GM21528 (cell line): ENCODE data around the gene TUBB1.
"Not testable (repeated sequence)": the region's sequence is repeated elsewhere in the genome, so short reads cannot be mapped to it uniquely, and the experiment has no call there.

ENCODE experiments used
- ATAC-seq: cut with Tn5 transposase; IDR thresholded peaks from one replicate; pipeline ENCODE4 v1.9.1; 2021; ENCODE audit warnings: mild to moderate bottlenecking, moderate library complexity; ENCODE audit not compliant: unreplicated experiment, low FRiP score

TUBB1 gene

DNA sequence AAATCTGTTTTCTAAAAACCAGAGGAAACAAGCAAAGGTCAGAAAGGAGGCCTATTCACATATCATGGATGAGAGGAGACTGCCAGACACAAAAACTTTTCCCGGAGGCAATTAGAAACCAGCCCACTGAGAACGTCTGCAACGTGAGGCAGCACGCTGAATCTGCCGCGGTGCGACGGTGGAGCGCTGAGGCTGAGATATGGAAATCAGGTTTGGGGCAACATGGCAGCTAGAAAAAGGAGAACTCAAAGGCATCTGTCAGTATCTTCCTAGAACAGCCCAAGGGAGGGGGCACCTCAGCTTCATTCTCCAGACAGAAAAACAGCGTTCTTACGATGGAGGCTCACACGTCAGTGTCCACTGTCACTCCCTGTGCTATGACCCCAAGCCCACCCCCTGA lies 18.2 kb downstream of the TUBB1 start:
- no peak for ATAC-seq

- no peak for ATAC-seq
Observed at GRCh38 chr20:59039233-59039632, 20.0 kb downstream of the TUBB1 start.

- no peak for ATAC-seq
Observed at GRCh38 chr20:59040667-59041066, 21.4 kb downstream of the TUBB1 start.

GRCh38 chr20:59041487-59041886 lies 22.3 kb downstream of the TUBB1 start:
- not testable (repeated sequence) for ATAC-seq

DNA sequence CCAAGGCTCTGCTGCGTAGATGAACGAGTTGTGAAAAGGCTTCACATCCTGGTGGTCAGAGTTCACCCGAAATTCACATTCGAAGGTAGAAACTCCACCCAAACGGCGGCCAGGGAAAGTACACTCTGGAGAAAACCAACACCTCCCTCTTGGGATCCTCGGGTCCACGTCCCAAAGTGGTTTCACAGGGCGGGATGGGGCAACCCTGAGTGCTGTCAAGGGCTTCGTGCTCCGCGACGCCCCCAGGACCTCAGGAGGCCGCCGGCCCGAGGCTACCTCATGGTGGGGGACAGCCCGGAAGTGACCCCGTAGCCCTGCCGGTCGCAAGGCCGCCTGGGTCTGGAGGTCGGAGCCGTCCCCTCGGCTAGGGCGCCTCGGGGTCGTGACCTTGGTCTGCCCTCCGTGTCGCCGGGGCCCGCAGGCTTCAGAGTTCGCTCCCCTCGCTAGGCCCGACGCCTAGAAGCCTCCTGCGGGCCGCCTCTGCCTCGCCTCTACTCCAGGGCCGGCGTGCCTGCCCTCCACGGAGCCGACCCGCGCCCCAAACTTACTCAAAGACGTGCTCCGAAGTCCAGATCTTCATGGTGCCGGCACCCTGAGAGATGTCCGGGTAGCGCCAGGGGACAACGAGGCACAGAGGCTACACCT lies 23.0 kb downstream of the TUBB1 start, which contains the start of gene PRELID3B:
Gene PRELID3B (minus strand): TSS at position 636 of the 645 bp plus-strand sequence. CDS start 56 bp downstream, at position 580.
- peak; percentile 37 for ATAC-seq

- ATAC-seq, result peak; percentile 88
Observed at GRCh38 chr20:59042796-59043631, 23.8 kb downstream of the TUBB1 start.

DNA sequence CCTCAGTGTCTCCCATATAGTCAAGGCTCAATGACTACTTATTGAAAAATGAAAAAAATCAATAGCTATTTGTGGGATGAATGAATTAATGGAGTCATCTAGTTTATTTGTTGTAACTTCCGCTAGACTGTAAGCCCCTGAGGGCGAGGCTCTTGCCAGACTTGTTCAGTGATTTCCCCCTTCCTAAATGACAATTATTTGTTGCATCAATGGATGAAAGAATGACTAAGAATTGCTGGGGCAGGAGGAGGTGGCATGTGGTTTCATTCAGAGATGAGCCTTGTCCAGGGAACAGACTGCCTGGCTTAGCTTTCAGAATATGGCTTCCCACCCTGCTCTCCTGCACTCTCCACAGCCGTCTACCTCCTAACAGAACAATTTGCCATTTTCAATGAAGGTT lies 24.5 kb downstream of the TUBB1 start:
- no peak for ATAC-seq

GRCh38 chr20:59044295-59044694 lies 25.1 kb downstream of the TUBB1 start:
- ATAC-seq, result no peak

GRCh38 chr20:59044796-59045195 lies 25.6 kb downstream of the TUBB1 start:
- ATAC-seq, result no peak

- no peak for ATAC-seq
Observed at GRCh38 chr20:59046862-59047261, 27.6 kb downstream of the TUBB1 start.

DNA sequence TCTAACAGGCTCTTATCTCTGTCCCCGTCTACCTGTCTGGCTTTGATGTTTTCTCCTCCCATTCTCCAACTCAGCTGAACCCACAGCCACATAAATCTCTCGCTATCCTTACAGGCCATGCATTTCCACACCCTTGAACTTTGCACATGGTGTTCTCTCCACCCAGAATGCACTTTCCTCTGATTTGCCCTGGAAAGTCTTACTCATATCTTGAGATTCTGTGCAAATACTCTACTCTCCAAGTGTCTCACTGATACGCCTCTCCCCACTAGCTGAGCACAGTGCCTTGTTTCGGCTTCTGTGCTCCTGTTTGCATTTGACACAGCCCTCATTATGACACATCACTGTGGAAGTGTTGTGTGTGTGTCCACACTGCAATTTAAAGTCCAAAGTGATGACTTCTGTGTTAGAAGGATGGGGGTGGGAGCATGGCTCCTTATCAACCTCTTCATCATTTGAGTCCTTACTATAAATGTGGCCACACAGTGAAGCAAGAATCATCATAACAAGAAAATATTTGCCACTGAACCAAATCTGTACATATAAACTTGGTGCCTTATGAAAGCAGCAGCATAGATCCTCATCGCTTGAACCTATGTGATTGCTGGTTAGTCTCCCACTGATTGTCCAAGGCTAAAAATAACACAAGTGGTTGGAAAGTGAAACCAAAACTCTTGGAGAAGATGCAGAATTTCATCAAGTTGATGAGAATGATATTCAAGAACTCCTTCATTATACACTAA lies 28.9 kb downstream of the TUBB1 start:
- no peak for ATAC-seq

DNA sequence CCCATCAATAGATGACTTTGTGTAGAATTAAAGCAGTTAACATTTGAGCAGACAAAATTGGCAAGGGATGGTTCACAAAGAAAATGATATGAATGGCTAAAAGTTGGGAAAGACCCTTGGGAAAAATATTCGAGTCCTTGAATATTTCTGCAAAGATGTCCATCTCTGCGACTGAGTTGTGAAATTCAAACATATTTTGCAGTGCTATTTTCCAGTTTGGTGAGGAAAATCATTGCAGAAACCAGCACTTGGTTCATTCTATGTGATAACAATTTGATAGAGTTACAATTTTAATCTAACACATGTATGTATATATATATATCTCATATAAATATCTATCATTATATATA lies 29.4 kb downstream of the TUBB1 start:
- no peak for ATAC-seq

GRCh38 chr20:59050437-59050836 lies 31.2 kb downstream of the TUBB1 start:
- no peak for ATAC-seq

- no peak for ATAC-seq
Observed at GRCh38 chr20:59051666-59052185, 32.5 kb downstream of the TUBB1 start.

DNA sequence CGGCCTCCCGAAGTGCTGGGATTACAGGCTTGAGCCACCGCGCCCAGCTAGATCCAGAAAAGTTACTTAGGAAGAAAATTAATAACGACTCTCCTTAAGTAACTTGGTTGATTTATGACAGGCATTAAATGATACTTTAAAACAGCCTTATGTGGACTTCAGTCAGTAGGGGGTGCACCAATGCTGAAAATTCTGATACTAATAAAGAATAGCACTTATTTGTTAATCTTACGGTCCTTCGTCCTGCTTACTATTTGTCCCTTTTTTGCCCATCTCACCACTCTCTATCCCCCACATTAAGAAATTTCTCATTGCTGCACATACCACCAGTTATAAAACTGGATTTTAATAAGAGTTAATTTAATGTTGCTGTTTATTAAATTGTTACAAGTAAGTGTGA lies 36.1 kb downstream of the TUBB1 start:
- ATAC-seq, result no peak

DNA sequence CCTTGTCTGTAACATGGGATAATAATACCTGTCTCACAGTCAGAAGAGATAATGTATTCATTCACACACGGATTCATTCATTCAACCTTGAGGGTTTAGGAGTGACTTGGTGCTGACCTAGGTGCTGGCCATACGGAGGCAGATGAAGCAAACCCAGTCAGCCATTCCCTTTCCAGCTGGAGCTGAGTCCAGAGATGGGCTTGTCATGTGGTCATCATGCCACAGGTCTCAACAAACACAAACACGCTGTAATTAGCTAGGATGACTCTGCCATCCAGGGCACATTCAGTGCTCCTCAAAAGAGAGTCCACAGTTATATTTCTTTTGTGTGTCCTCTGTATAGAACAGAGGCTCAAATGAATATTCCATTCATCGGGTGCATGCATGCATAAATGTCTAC lies 42.9 kb downstream of the TUBB1 start:
- no peak for ATAC-seq

DNA sequence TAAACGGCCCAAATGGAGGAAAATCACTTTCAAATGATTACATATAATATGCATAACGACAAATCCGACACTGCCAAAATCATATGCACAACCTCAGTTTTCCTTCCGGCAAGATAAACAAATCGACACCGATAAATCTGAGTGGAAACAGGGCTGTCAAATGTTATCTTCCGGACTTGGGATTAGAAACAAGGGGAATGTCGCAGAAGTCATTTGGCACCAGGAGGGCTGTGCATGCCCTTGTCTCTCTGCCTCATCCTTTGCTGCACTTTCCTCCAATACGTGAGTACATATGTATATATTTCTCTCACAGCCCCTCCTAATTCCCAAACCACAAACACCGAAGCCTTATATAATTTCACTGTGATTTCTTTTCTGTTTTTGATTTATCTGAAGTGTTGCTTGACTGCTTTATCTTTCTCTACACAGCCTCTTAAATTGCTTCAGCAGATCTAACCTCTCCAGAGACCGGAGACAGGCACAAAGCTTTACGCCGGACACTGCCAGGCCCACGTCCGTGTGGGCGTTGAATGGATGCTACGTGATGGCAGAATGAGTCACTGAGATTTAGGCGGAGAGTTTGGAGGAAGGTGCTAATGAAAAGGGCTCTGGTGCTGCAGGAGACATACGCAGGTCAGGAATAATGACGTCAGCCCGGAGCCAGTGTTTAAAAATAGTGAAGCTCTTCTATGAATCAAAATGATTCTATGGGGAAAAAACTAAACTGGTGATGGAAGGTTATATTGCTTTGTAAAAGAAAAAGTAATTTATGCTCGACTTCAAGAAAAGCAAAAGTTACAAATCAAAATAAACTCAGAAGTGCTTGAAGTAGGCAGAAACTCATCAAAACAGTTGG lies 44.4 kb downstream of the TUBB1 start:
- no peak for ATAC-seq

DNA sequence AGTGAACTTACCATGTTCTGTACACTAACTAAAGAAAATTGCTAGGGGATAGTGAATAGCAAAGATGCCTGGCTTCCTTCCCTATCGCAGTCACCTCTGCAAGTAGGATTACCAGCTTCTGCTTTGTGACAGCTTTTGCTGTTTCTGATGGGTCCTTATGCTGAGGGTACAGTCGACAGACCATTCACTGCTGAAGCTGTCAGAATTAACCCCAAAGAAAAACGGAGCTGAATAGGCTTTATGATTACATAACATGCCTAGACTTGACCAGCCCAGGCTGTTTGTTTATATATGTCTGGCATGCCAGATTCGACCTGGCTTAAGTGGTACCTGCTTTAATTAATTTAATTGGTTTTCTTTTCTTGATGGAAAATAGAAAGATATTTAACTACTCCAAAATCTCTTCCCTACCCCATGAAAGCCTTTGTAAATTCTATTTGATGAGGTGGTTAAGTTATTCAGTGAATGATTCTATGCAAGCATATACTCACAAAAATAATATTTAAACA lies 45.0 kb downstream of the TUBB1 start:
- no peak for ATAC-seq

GRCh38 chr20:59068534-59068933 lies 49.3 kb downstream of the TUBB1 start:
- no peak for ATAC-seq

- no peak for ATAC-seq
Observed at GRCh38 chr20:59069026-59069425, 49.8 kb downstream of the TUBB1 start.
